Peyer's patch (tissue), 4 donors: ENCODE results near the gene SLC35A2.

Experiments
- CTCF ChIP-seq, 6 experiments: fragments of 450-650 bp in 4 of 6; fragments of 200-600 bp in 2 of 6; sonication (generic) in 1 of 6; IDR thresholded peaks; one replicate each; pipeline ENCODE4 v1.5.1; 2017 to 2019; ENCODE audit warnings: antibody characterized with exemption in 6 of 6, mild to moderate bottlenecking in 3 of 6, moderate library complexity in 1 of 6
- POLR2A ChIP-seq, 2 donors: fragments of 450-650 bp; IDR thresholded peaks; one replicate each; pipeline ENCODE4 v1.5.1; 2017; ENCODE audit warnings: antibody characterized with exemption in 2 of 2, mild to moderate bottlenecking in 2 of 2, moderate library complexity in 2 of 2

- TF ChIP-seq POLR2A (IDR thresholded peaks at IDR 0.05) (no peak), CTCF (IDR thresholded peaks at IDR 0.05) (no peak)
Observed at GRCh38 chrX:48864210-48864609, 47.2 kb downstream of the SLC35A2 start.
